Subcutaneous abdominal adipose tissue (tissue), 5 donors: ENCODE results near the gene IRF4.

ENCODE experiments used
- H3K27ac ChIP-seq: one replicate; pipeline ENCODE4 v1.7.0; 2013; ENCODE audit warnings: low read depth, mild to moderate bottlenecking, inconsistent platforms, low read length, moderate library complexity
- H3K27me3 ChIP-seq, 5 donors: one replicate each; pipeline ENCODE4 v1.7.0; 2013; ENCODE audit warnings: low read length in 5 of 5, inconsistent platforms in 1 of 5; ENCODE audit not compliant: control insufficient read depth in 5 of 5, insufficient read depth in 4 of 5
- H3K36me3 ChIP-seq, 5 donors: one replicate each; pipeline ENCODE4 v1.7.0; 2013; ENCODE audit warnings: low read length in 5 of 5; ENCODE audit not compliant: control insufficient read depth in 5 of 5, insufficient read depth in 5 of 5
- H3K4me1 ChIP-seq, 5 donors: one replicate each; pipeline ENCODE4 v1.7.0; 2013; ENCODE audit warnings: low read length in 5 of 5, mild to moderate bottlenecking in 3 of 5, moderate library complexity in 1 of 5; ENCODE audit not compliant: control insufficient read depth in 5 of 5, insufficient read depth in 5 of 5
- H3K4me3 ChIP-seq, 5 donors: one replicate each; pipeline ENCODE4 v1.7.0; 2013; ENCODE audit warnings: low read length in 5 of 5, low read depth in 1 of 5
- H3K9ac ChIP-seq, 5 donors: one replicate each; pipeline ENCODE4 v1.7.0; 2013; ENCODE audit warnings: low read length in 5 of 5, mild to moderate bottlenecking in 4 of 5, moderate library complexity in 3 of 5
- H3K9me3 ChIP-seq, 5 donors: one replicate each; pipeline ENCODE4 v1.7.0; 2013; ENCODE audit warnings: low read length in 5 of 5; ENCODE audit not compliant: control insufficient read depth in 5 of 5
- donor health status: healthy.
- donor health status: healthy.
- donor health status: healthy.
- donor health status: healthy.
- donor health status: healthy.

Gene IRF4

GRCh38 chr6:389622-390021 lies 1.9 kb upstream of the IRF4 start:
- Histone ChIP-seq H3K9ac (no peak overlapping the region), H3K9me3 (no peaks in the 10 kb centered on the region), H3K4me1 (peaks cover 2 to 51% (median 50%) of the 10 kb centered on the region in 5 donors), H3K27me3 (peaks cover 11 to 45% (median 26%) of the 10 kb centered on the region in 5 donors), H3K27ac (no peak overlapping the region), H3K36me3 (no peaks in the 10 kb centered on the region), H3K4me3 (no peak overlapping the region)

- Histone ChIP-seq H3K27me3 (peaks cover 11 to 51% (median 26%) of the 10 kb centered on the region in 5 donors), H3K36me3 (peaks cover 0 to 3% (median 0%) of the 10 kb centered on the region in 5 donors), H3K9ac (peak overlapping the region in 1 of 5 donors; percentile 14), H3K4me1 (peaks cover 2 to 51% (median 50%) of the 10 kb centered on the region in 5 donors), H3K9me3 (no peaks in the 10 kb centered on the region), H3K27ac (no peak overlapping the region), H3K4me3 (peak overlapping the region; percentile 45 to 76 (median 63))
These were observed 516 bp upstream of the IRF4 start for GRCh38 chr6:390914-391558.

GRCh38 chr6:392441-393390 lies 1.2 kb downstream of the IRF4 start:
- H3K27ac ChIP-seq: no peak overlapping the region
- H3K36me3 ChIP-seq: peaks cover 0 to 6% (median 0%) of the 10 kb centered on the region in 5 donors
- H3K4me3 ChIP-seq: peak overlapping the region in 4 of 5 donors; percentile 61 to 76 (median 66)
- no peaks in the 10 kb centered on the region for H3K9me3 ChIP-seq
- peak overlapping the region in 3 of 5 donors; percentile 24 to 51 (median 41) for H3K9ac ChIP-seq
- H3K4me1 ChIP-seq: peaks cover 2 to 44% (median 40%) of the 10 kb centered on the region in 5 donors
- peaks cover 11 to 51% (median 29%) of the 10 kb centered on the region in 5 donors for H3K27me3 ChIP-seq

GRCh38 chr6:393391-394221 lies 2.1 kb downstream of the IRF4 start:
- no peak overlapping the region for H3K27ac ChIP-seq
- peaks cover 16 to 47% (median 29%) of the 10 kb centered on the region in 5 donors for H3K27me3 ChIP-seq
- no peak overlapping the region for H3K9ac ChIP-seq

GRCh38 chr6:394641-395289 lies 3.2 kb downstream of the IRF4 start:
- Histone ChIP-seq H3K4me1 (peaks cover 2 to 34% (median 30%) of the 10 kb centered on the region in 5 donors), H3K36me3 (peaks cover 0 to 8% (median 4%) of the 10 kb centered on the region in 5 donors), H3K4me3 (no peak overlapping the region), H3K27ac (no peak overlapping the region), H3K27me3 (peaks cover 16 to 43% (median 29%) of the 10 kb centered on the region in 5 donors), H3K9ac (no peak overlapping the region), H3K9me3 (no peaks in the 10 kb centered on the region)

More at GRCh38 chr6:393391-394221, 2.1 kb downstream of the IRF4 start:
- Histone ChIP-seq H3K4me1 (peaks cover 2 to 35% (median 31%) of the 10 kb centered on the region in 5 donors), H3K4me3 (peak overlapping the region; percentile 40 to 76 (median 61)), H3K36me3 (peaks cover 0 to 8% (median 3%) of the 10 kb centered on the region in 5 donors), H3K9me3 (no peaks in the 10 kb centered on the region)

GRCh38 chr6:395432-396125 lies 4.0 kb downstream of the IRF4 start:
- Histone ChIP-seq H3K9me3 (no peaks in the 10 kb centered on the region), H3K4me3 (no peak overlapping the region), H3K27ac (no peak overlapping the region), H3K9ac (no peak overlapping the region), H3K36me3 (peaks cover 0 to 8% (median 4%) of the 10 kb centered on the region in 5 donors), H3K4me1 (peaks cover 2 to 34% (median 30%) of the 10 kb centered on the region in 5 donors), H3K27me3 (peaks cover 16 to 36% (median 26%) of the 10 kb centered on the region in 5 donors)

- H3K4me3 ChIP-seq: no peak overlapping the region
- H3K9ac ChIP-seq: no peak overlapping the region
- H3K36me3 ChIP-seq: peaks cover 0 to 10% (median 4%) of the 10 kb centered on the region in 5 donors
- no peaks in the 10 kb centered on the region for H3K9me3 ChIP-seq
- H3K27me3 ChIP-seq: peaks cover 16 to 32% (median 23%) of the 10 kb centered on the region in 5 donors
- H3K27ac ChIP-seq: no peak overlapping the region
- H3K4me1 ChIP-seq: peaks cover under 1 to 29% (median 28%) of the 10 kb centered on the region in 5 donors
These were observed 4.6 kb downstream of the IRF4 start for GRCh38 chr6:396126-396520.

GRCh38 chr6:397056-397455 lies 5.5 kb downstream of the IRF4 start:
- H3K4me3 ChIP-seq: no peak overlapping the region

More at GRCh38 chr6:397056-397455, 5.5 kb downstream of the IRF4 start:
- H3K4me1 ChIP-seq: peaks cover 0 to 22% (median 20%) of the 10 kb centered on the region in 5 donors
- peaks cover 3 to 18% (median 6%) of the 10 kb centered on the region in 5 donors for H3K36me3 ChIP-seq
- no peak overlapping the region for H3K9ac ChIP-seq
- no peak overlapping the region for H3K27ac ChIP-seq
- peaks cover 15 to 28% (median 19%) of the 10 kb centered on the region in 5 donors for H3K27me3 ChIP-seq
- H3K9me3 ChIP-seq: no peaks in the 10 kb centered on the region
